Mucosa of descending colon (tissue), 3 donors: Measurements from ENCODE around the gene MADD. TPM values are rescaled to one million over a fixed set of nuclear protein-coding genes. Genes with fewer than 3 reads are reported as not detected.
A peak's percentile ranks its signal among the peaks of the same experiment; 100 is the strongest.

Experiments used
- ATAC-seq: fragments of 200-7000 bp; cut with Tn5 transposase; one replicate; pipeline ENCODE4 v1.9.1; 2020; ENCODE audit warnings: mild to moderate bottlenecking, moderate library complexity
- DNase-seq, 3 donors: peaks; one replicate each; pipeline ENCODE4 v3.0.0-alpha.2; 2020
- H3K36me3 ChIP-seq: fragments of 200-600 bp; one replicate; pipeline ENCODE4 v1.8.0; 2021; ENCODE audit warnings: low read depth, mild to moderate bottlenecking
- H3K4me1 ChIP-seq: fragments of 200-600 bp; one replicate; pipeline ENCODE4 v1.8.0; 2021; ENCODE audit warnings: low read depth, mild to moderate bottlenecking
- H3K4me3 ChIP-seq: fragments of 200-600 bp; one replicate; pipeline ENCODE4 v1.8.0; 2021; ENCODE audit warnings: mild to moderate bottlenecking
- H3K9me3 ChIP-seq: fragments of 200-600 bp; one replicate; pipeline ENCODE4 v1.8.0; 2021; ENCODE audit warnings: mild to moderate bottlenecking
- CTCF ChIP-seq: fragments of 200-600 bp; IDR thresholded peaks from one replicate; pipeline ENCODE4 v1.8.0; 2022; ENCODE audit warnings: antibody characterized with exemption, mild to moderate bottlenecking
- intact Hi-C, 2 donors: fragments of 100-400 bp; cut with DNase I in 1 of 2; cut with micrococcal nuclease in 1 of 2; formaldehyde crosslinking; loops; one replicate each; pipeline versions ENCODE4 v1.11.0 to v1.11.1; 2022; cut with DNase I, micrococcal nuclease
- total RNA-seq, 3 donors: library from RNA; stranded (reverse); fragmentation: NEBNext Ultra II Directional in 2 of 3; extraction: Animal tissue kit (Norgen Biotek cat#: 25700) in 2 of 3; gene quantifications; one replicate each; pipeline versions ENCODE4 v1.2.1 to v1.2.4, GENCODE V29; 2021 to 2023
- donor health status: DM: no; HTN: no; CAD: no; lungs with moderate emphysema.
- donor health status: DM: no; HTN: no; CAD: no.
- donor health status: DM: no; HTN: yes; CAD: no.

MADD gene
- total RNA-seq, 3 donors from 2014 or later: 45.0 to 69.6 (median 67.3) TPM

- intact Hi-C loops: no loop called here
- no peaks in the 10 kb centered on the region for H3K4me1 ChIP-seq
- H3K4me3 ChIP-seq: no peak overlapping the region
- no peaks in the 10 kb centered on the region for H3K9me3 ChIP-seq
- no peak for TF ChIP-seq CTCF
- DNase-seq (no peak), ATAC-seq (no peak)
- H3K36me3 ChIP-seq: no peaks in the 10 kb centered on the region
These were observed 68.7 kb downstream of the MADD start for GRCh38 chr11:47338396-47339241.

GRCh38 chr11:47340010-47340409, 70.1 kb downstream of the MADD start:
- ATAC-seq (no peak), DNase-seq (no peak)
- intact Hi-C loops: no loop called here
- H3K9me3 ChIP-seq: no peaks in the 10 kb centered on the region
- no peak overlapping the region for H3K4me3 ChIP-seq
- TF ChIP-seq CTCF: no peak
- no peaks in the 10 kb centered on the region for H3K36me3 ChIP-seq
- H3K4me1 ChIP-seq: no peaks in the 10 kb centered on the region

GRCh38 chr11:47340980-47341775, 71.2 kb downstream of the MADD start:
- intact Hi-C loops: no loop called here
- H3K36me3 ChIP-seq: no peaks in the 10 kb centered on the region
- no peak overlapping the region for H3K4me3 ChIP-seq
- DNase-seq (no peak), ATAC-seq (no peak)
- no peak for TF ChIP-seq CTCF
- H3K9me3 ChIP-seq: no peaks in the 10 kb centered on the region
- H3K4me1 ChIP-seq: no peaks in the 10 kb centered on the region

- no peak for TF ChIP-seq CTCF
- H3K4me3 ChIP-seq: no peak overlapping the region
- no peaks in the 10 kb centered on the region for H3K9me3 ChIP-seq
- intact Hi-C loops: no loop called here
- ATAC-seq (no peak), DNase-seq (peak in 1 of 3 donors; percentile 27)
- H3K36me3 ChIP-seq: no peaks in the 10 kb centered on the region
- no peaks in the 10 kb centered on the region for H3K4me1 ChIP-seq
These were observed 72.3 kb downstream of the MADD start for GRCh38 chr11:47342036-47342803.

DNA sequence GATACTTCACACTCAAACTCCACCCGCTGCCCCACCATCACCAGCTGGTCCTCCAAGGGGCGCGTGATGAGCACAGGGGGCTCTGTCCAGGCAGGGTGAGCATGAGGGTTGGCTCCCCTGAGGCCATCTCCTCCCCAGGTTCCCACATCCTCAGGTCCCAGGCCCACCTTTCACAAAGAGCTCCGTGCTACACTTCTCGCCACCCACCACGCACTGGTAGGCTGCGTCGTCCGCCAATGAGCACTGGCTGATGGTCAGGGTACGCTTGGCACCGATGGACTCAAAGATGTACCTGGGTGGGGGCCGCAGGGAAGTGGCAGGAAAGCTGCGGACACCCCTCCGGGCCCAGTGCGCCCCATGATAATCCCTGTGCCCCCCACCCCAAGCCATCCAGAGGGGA, 72.9 kb downstream of the MADD start:
- intact Hi-C loops: no loop called here
- ATAC-seq: no peak
- no peak for TF ChIP-seq CTCF

More for the DNA sequence above, 72.9 kb downstream of the MADD start:
- Histone ChIP-seq H3K4me3 (no peak overlapping the region), H3K36me3 (no peaks in the 10 kb centered on the region), H3K9me3 (no peaks in the 10 kb centered on the region), H3K4me1 (no peaks in the 10 kb centered on the region)
- no peak for DNase-seq
